GM19438 (cell line): ENCODE measurements around the gene STAT3.

Experiments used
- ATAC-seq: cut with Tn5 transposase; IDR thresholded peaks from one replicate; pipeline ENCODE4 v1.9.1; 2021; ENCODE audit warnings: low read depth; ENCODE audit not compliant: unreplicated experiment

The STAT3 gene

GRCh38 chr17:42354956-42355843, 33.0 kb downstream of the STAT3 start:
- ATAC-seq: no peak

GRCh38 chr17:42348104-42348503, 40.1 kb downstream of the STAT3 start:
- ATAC-seq: no peak

DNA sequence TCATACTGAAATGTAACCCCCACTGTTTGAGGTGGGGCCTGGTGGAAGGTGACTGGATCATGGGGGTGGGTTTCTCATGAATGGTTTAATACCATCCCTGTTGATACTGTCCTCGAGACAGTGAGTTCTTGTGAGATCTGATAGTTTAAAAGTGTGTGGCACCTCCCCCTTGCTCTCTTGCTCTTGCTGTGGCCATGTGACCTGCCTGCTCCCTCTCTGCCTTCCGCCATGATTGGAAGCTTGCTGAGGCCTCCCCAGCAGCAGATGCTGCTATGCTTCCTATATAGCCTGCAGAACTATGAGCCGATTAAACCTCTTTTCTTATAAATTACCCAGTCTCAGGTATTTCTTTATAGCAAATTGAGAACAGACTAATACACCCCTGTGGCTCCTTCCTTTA, 40.6 kb downstream of the STAT3 start:
- no peak for ATAC-seq

DNA sequence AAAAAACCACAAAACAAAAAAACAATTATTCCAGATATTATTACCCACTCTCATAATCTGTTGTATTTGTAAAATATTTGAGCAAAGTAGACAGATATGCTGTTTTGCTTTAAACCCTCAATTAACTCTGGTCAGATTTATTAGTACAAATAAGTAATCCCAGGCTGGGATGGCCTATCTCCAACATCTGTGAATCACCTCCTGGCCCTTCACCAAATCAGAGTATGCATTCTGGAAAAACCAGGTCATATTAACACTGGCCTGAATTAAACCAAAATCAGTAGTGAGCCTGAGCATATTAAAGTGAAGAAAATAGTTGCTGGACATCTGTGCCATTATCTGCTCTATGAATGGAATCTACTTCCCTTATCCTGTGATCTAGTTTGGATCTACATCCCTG, 41.0 kb downstream of the STAT3 start:
- no peak for ATAC-seq

GRCh38 chr17:42346481-42346880, 41.8 kb downstream of the STAT3 start:
- no peak for ATAC-seq

DNA sequence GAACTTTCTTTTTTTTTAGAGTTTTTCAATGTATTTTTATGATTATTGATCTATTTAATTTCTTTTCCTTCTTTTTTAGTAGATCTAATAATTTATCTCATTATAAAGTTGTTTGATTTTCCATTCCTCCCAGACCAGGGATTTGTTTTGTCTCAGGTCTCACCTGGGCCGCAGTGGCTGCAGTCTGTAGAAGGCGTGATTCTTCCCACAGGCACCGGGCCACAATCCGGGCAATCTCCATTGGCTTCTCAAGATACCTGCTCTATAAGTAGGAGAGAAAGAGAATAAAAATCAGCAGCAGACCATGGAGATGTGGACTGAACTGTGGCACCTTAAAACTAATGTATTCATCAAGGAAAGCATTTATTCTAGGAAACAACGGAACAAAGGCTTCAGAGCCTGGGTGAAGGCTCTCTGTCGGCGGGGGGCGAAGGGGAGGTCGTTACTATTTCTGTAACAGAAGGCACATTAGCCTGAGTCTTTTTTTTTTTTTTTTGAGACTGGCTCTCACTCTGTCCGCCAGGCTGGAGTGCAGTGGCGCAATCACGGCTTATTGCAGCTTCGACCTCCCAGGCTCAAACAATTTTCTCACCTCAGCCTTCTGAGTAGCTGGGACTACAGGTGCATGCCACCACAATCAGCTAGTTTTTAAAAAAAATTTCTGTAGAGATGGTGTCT, 42.7 kb downstream of the STAT3 start:
- ATAC-seq: no peak

GRCh38 chr17:42342242-42343008, 45.8 kb downstream of the STAT3 start:
- no peak for ATAC-seq

GRCh38 chr17:42341568-42341967, 46.7 kb downstream of the STAT3 start:
- ATAC-seq: no peak

DNA sequence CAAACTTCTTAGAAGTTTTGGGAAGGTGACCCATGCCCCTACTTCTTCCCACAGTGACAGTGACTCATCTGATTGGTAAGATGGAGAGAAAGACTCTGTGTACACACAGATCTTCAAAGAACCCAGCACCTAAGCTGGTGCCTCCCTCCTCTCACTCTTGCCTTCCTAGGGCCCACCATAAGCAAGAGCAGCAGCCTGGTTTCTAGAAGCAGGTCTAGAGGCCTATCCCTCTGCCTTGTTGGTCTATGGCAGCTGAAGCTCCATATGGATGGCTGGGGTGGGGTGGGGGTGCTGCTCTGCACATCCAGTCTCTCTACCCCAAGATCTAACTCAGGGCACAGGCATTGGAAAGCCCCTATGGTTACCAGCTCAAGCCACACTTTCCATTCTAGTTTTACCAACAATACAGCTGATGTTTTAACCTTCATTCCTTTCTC, 47.5 kb downstream of the STAT3 start:
- no peak for ATAC-seq

- no peak for ATAC-seq
These were observed 49.0 kb downstream of the STAT3 start for GRCh38 chr17:42339221-42339620.

DNA sequence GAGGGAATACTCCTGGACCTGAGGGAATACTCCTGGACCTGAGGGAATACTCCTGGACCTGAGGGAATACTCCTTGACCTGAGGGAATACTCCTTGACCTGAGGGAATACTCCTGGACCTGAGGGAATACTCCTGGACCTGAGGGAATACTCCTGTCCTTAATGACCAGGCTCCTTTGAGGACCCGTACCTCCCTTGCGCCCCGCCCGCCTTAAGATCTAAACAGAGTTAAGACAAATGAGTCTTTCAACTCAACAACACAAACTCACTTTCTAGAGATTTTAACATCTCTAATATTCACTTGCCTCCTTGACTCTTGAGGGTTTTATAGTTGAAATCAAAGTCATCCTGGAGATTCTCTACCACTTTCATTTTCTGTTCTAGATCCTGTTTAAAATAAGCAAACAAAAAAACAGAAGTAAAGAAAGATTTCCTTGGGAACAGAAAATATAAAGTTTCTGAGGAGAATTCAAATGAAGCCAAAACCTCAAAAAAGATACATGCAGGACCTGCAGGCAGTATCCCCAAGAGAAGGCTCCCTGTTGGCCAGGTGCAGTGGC, 49.7 kb downstream of the STAT3 start:
- no peak for ATAC-seq

DNA sequence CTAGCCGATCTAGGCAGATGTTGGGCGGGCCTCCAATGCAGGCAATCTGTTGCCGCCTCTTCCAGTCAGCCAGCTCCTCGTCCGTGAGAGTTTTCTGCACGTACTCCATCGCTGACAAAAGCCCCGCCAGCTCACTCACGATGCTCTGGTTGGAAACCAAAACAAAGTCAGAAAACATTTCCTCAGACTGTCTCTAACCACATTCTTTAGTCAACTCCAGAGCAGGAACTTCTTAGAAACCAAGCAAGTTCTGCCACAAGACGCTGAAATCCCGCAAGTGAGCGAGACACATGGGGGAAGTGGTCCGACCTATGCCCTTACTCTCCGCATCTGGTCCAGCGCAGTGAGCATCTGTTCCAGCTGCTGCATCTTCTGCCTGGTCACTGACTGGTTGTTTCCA, 50.8 kb downstream of the STAT3 start:
- ATAC-seq: peak; percentile 51

DNA sequence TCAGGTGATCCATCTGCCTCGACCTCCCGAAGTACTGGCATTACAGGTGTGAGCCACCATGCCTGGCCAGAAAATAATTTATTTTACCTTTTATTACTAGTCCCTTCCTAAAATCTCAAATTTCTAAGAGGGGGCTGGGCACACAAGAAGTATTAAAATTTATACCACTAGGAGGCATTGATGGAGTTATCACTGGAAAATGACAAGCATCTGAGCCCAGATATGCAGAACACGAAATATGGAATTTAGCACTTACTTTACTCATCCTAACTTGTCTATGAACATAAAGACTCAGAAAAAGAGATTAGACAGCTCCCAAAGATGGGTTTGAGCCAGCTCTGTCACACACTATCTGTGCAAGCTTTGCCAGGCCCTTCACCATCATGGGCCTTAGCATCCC, 53.6 kb downstream of the STAT3 start:
- no peak for ATAC-seq

DNA sequence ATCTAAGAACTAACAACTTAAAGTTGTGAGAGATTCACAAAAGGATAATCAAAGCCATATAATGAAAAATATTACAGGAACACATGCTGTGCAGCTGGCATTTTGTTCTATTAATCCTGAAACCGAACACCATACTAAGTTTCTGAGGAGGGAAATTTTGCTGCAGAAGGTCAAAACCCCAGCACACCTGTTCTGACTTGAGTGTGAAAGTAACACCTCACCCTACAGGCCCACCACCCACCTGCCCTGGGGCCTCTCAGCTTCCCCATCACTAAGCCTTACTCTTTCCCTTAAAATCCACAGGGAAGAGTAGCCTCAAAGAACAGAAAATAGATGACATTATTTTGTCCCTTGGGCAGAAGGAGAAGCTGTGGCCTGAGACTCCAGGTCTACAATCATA, 55.2 kb downstream of the STAT3 start:
- ATAC-seq: no peak

DNA sequence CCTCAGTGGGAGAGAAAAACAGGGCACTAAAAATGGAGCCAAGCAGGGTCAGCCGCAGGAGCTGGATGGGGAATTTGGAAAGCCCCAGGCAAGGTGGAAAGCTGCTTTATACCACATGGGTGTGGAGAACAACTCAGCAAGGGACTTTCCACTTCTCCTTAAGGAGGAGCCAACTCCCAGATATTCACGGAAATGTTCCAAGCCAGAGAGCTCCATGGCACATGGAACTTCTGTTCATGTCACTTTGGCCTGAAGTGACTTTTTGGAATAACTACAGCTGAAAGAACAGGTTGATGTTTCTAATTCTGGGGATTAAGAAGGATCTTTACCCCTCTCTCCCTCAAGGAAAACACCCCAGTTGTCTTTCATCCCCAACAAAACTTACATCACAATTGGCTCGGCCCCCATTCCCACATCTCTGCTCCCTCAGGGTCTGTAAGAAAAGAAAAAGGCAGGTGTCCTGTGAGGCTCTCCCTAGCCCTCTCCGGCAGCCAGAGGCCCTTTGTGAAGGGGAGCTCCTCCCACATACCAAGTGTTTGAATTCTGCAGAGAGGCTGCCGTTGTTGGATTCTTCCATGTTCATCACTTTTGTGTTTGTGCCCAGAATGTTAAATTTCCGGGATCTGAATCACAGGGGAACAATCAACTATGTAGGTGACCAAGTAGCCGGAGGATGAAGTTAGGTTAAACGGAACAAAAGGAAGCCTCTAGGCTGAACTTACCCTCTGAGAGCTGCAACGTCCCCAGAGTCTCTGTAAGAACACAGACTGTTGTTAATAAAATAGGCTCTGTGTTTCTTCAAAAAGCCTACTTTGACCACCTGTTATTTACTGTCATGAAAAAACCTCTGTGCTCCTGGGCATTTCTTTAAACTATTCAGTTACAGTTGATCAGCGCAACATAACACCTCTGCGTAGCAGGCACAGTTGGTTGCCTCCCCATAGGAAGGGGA, 58.9 kb downstream of the STAT3 start:
- ATAC-seq: no peak

DNA sequence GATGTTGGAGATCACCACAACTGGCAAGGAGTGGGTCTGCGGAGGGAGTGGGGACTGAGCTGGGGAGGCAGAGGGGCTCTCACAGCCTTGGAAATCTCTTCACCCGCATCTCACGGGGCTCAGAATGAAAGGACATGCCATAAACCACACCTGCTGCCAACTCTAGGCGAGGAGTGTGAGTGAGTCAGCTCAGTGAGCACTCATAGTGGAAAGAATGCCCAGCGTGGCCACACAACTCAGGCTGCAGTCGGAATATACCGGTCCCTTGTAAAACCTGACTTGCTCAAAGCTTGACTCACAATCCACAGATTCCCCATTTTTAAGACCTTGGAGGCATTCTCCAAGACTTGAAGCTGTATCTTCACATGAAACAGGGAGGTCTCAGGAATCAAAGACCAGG, 63.2 kb downstream of the STAT3 start:
- ATAC-seq: no peak

- no peak for ATAC-seq
These were observed 64.9 kb downstream of the STAT3 start for GRCh38 chr17:42323268-42323773.

DNA sequence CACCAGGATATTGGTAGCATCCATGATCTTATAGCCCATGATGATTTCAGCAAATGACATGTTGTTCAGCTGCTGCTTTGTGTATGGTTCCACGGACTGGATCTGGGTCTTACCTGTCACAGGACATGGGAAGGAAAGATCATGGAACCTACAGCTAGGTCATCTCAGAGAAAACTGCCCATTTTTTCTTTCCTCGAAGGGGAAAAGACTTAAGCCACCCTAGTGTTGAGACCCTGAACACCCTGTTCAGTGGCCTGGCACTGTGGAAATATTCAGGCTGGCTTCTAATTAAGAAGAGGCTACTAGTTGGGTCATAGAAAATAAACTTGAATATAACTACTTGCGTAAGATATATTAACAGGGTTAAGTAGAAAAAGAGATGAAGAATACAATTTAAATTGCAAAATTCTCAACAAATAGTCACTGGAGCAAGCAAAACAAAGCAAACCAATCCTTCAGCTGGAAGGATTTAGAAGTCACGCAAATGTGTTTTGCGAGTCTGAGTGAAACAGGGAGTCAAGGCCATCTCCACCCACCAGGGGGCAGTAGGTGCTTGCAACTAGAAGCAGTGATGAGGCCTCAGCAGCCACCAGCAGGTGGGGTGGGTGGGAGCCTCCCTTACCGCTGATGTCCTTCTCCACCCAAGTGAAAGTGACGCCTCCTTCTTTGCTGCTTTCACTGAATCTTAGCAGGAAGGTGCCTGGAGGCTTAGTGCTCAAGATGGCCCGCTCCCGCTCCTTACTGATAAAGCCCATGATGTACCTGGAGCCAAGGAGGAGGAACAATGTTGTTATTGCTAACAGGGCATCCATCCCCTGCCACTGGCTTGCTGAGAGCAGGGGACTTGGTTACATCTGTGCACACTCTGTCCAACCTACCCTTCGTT, 65.6 kb downstream of the STAT3 start:
- no peak for ATAC-seq

DNA sequence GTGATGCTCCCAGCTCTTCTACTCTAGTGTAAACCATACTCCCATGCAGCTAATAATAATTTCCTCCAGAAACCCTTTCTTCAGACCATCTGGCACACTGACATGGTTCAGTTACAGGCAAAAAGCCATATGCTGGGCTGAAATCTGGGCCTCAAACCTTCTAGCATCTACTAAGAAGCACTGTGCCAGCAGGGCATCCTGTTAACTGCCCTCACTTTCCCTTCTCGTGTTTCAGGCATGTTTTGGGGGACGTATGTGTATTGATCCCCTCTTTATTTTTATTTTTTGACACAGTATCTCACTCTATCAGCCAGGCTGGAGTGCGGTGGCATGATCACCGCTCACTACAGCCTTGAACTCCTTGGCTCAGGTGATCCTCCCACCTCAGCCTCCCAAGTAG, 66.7 kb downstream of the STAT3 start:
- no peak for ATAC-seq
